ENCODE data around the gene TAB2. TPM values are rescaled to one million over a fixed set of nuclear protein-coding genes. Genes with fewer than 3 reads are reported as not detected.

Gene TAB2
- total RNA-seq, 1 donor from 2014 or later, result 34.0 TPM

Other genes with a start within 250 kb of the TAB2 start
- 1.1 TPM for gene SUMO4, start 82.5 kb downstream of the TAB2 start, total RNA-seq
- 0.36 TPM for gene ZC3H12D, start 167.3 kb downstream of the TAB2 start, total RNA-seq
- gene PPIL4, start 228.3 kb downstream of the TAB2 start, total RNA-seq, result 12.1 TPM
- 19.4 TPM for gene GINM1, start 248.7 kb downstream of the TAB2 start, total RNA-seq